ENCODE results near the gene LAMB4. TPM values are rescaled to one million over a fixed set of nuclear protein-coding genes. Genes with fewer than 3 reads are reported as not detected.

The LAMB4 gene
- total and polyA plus RNA-seq, 4 experiments from 2014 or later = not detected

DNA sequence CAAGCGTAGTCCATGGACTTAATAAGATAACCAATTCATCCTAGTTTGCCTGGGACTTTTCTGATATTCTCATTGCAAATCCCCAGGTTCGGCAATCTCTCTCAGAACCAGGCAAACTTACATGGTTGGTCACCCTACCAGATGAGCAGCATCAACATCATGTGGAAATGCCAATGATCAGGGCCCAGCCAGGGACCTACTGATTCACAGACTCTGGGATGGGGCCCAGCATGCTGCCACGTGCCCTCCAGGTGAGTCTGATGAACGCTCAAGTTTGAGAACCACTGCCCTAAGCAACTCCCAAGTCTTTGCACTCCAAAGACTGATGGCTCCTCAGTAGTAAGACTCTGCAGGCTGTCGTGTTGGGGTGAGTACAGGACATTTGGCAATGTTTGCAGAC is 2.7 kb downstream of the LAMB4 start:
- Histone ChIP-seq H3K27me3 (ENCODE audit: insufficient read depth, low read length) (no peaks in the 10 kb centered on the region), H3K9me3 (ENCODE audit: control insufficient read depth in 1 of 2, low read length in 2 of 2) (no peaks in the 10 kb centered on the region), H3K4me1 (ENCODE audit: insufficient read depth, low read length) (no peaks in the 10 kb centered on the region), H3K4me3 (ENCODE audit: low read length in 2 of 2) (no peak overlapping the region), H3K36me3 (ENCODE audit: insufficient read depth, low read length) (no peaks in the 10 kb centered on the region), H3K27ac (ENCODE audit: low read depth, low read length) (no peak overlapping the region)
- Mint-ChIP-seq H3K27ac (no peak overlapping the region), H3K36me3 (no peaks in the 10 kb centered on the region), H3K4me1 (no peaks in the 10 kb centered on the region), H3K27me3 (peaks cover 0 to 2% of the 10 kb centered on the region in 2 donors), H3K9me3 (no peaks in the 10 kb centered on the region), H3K4me3 (no peak overlapping the region)
- ChIA-PET POLR2A (ENCODE audit: partially characterized antibody) (no interaction called here), CTCF (ENCODE audit: partially characterized antibody) (no interaction called here)
- no peak for DNase-seq
- intact Hi-C loops (cut with micrococcal nuclease) = no loop called here

DNA sequence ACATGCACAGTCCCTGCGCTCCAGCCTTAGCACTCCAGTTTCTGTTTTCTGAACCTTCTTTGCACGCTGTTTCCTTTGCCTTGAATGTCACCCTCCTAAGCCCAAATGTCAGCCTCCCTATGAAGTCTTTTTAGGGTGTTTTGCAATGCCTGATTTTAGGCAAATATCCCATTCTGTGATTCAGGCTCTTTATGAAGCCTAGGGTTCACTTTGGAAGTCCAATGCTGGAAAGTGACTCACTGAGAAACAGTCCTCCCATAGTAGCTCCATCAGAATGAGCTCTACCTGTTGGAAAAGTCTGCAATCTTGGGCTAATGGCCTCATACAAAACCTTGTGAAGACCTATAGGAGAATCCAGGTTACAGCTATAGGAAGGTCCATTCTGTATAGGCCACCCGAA is 5.3 kb downstream of the LAMB4 start:
- H3K27ac ChIP-seq (ENCODE audit: low read depth, low read length) = no peak overlapping the region
- intact Hi-C loops (cut with micrococcal nuclease) = no loop called here
- Mint-ChIP-seq H3K4me1 (no peaks in the 10 kb centered on the region), H3K27me3 (peaks cover 0 to 2% of the 10 kb centered on the region in 2 donors), H3K36me3 (no peaks in the 10 kb centered on the region), H3K9me3 (no peaks in the 10 kb centered on the region), H3K27ac (peak overlapping the region in 1 of 7 donors; percentile 37), H3K4me3 (no peak overlapping the region)
- DNase-seq = no peak
- H3K27me3 ChIP-seq (ENCODE audit: insufficient read depth, low read length) = no peaks in the 10 kb centered on the region
- CTCF ChIA-PET (ENCODE audit: partially characterized antibody) = no interaction called here
- POLR2A ChIA-PET (ENCODE audit: partially characterized antibody) = no interaction called here
- no peaks in the 10 kb centered on the region for H3K4me1 ChIP-seq (ENCODE audit: insufficient read depth, low read length)
- no peaks in the 10 kb centered on the region for H3K9me3 ChIP-seq (ENCODE audit: control insufficient read depth in 1 of 2, low read length in 2 of 2)
- H3K4me3 ChIP-seq (ENCODE audit: low read length in 2 of 2) = no peak overlapping the region
- no peaks in the 10 kb centered on the region for H3K36me3 ChIP-seq (ENCODE audit: insufficient read depth, low read length)

DNA sequence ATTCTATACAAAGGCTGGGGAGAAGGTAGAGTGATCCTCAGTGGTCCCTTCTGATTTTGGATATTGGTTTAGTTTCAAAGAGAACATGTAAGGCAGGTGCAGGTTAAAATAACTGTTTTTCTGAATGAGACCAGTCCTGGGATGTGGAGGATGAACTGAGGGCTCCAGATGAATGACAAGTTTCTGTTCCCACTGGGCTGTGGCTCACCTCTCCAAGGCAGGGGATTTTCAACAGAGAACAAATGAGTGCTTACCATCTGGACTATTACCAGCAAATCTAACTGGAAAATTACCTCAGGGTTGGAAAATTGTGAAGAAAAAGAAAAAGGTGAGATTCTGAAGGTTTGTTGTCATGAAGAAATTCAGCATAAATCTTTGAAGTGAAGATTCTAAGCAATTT is 8.0 kb downstream of the LAMB4 start:
- Mint-ChIP-seq H3K27ac (no peak overlapping the region), H3K4me3 (no peak overlapping the region), H3K4me1 (no peaks in the 10 kb centered on the region), H3K9me3 (no peaks in the 10 kb centered on the region), H3K36me3 (no peaks in the 10 kb centered on the region), H3K27me3 (no peaks in the 10 kb centered on the region)
- Histone ChIP-seq H3K27me3 (ENCODE audit: insufficient read depth, low read length) (no peaks in the 10 kb centered on the region), H3K9me3 (ENCODE audit: control insufficient read depth in 1 of 2, low read length in 2 of 2) (no peaks in the 10 kb centered on the region), H3K4me3 (ENCODE audit: low read length in 2 of 2) (no peak overlapping the region), H3K4me1 (ENCODE audit: insufficient read depth, low read length) (no peaks in the 10 kb centered on the region), H3K36me3 (ENCODE audit: insufficient read depth, low read length) (no peaks in the 10 kb centered on the region), H3K27ac (ENCODE audit: low read depth, low read length) (no peak overlapping the region)
- no peak for DNase-seq
- CTCF ChIA-PET (ENCODE audit: partially characterized antibody) = no interaction called here
- POLR2A ChIA-PET (ENCODE audit: partially characterized antibody) = interaction anchor here (0.7 kb wide), 1 partner anchor 593 kb away, joined by 3 read pairs; no protein-coding TSS in a partner anchor
- intact Hi-C loops (cut with micrococcal nuclease) = no loop called here

DNA sequence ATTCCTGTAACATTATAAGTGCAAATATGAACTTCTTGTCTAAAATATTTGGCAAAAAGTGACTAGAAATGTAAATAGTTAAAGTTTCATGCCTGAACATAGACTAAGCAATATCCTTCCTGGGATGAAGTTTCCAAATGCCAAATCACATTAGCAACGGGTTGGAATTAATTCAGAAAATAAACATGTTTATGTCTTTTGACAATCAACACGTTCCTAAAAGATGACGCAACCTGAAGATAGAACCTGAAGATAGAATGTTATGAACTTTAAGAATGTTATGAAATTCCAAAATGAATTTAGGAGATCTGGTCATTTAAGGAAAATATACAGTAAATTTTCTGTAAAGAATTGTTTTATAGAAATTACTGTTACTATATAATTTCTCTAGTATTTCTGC is 9.2 kb downstream of the LAMB4 start:
- Mint-ChIP-seq H3K9me3 (no peaks in the 10 kb centered on the region), H3K36me3 (no peaks in the 10 kb centered on the region), H3K27ac (no peak overlapping the region), H3K27me3 (no peaks in the 10 kb centered on the region), H3K4me3 (no peak overlapping the region), H3K4me1 (no peaks in the 10 kb centered on the region)
- no peak for DNase-seq
- no peaks in the 10 kb centered on the region for H3K4me1 ChIP-seq (ENCODE audit: insufficient read depth, low read length)
- H3K9me3 ChIP-seq (ENCODE audit: control insufficient read depth in 1 of 2, low read length in 2 of 2) = no peaks in the 10 kb centered on the region
- no peaks in the 10 kb centered on the region for H3K36me3 ChIP-seq (ENCODE audit: insufficient read depth, low read length)
- intact Hi-C loops (cut with micrococcal nuclease) = no loop called here
- ChIA-PET POLR2A (ENCODE audit: partially characterized antibody) (no interaction called here), CTCF (ENCODE audit: partially characterized antibody) (no interaction called here)
- no peaks in the 10 kb centered on the region for H3K27me3 ChIP-seq (ENCODE audit: insufficient read depth, low read length)
- no peak overlapping the region for H3K27ac ChIP-seq (ENCODE audit: low read depth, low read length)
- no peak overlapping the region for H3K4me3 ChIP-seq (ENCODE audit: low read length in 2 of 2)

DNA sequence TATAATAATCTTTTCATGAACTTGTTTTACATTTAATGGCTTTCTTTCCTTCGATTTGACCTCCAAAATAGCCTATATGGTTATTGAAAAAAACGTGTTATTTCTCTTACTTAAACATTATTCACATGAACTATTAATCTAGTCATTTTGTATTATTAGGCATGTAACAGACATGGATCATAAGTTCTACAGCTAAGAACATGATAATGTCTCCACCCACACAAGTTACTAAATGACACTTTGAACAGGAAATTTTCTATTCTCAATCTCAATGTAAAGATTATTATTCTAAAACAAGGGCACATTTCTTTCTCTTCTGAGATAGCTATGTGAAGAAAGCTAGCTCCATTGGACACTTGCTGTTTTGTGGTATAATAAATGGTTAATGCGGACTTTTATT is 10.0 kb downstream of the LAMB4 start:
- H3K4me1 Mint-ChIP-seq = no peaks in the 10 kb centered on the region
- ChIA-PET CTCF (ENCODE audit: partially characterized antibody) (no interaction called here), POLR2A (ENCODE audit: partially characterized antibody) (no interaction called here)
- H3K36me3 Mint-ChIP-seq = no peaks in the 10 kb centered on the region
- H3K27me3 ChIP-seq (ENCODE audit: insufficient read depth, low read length) = no peaks in the 10 kb centered on the region
- no peaks in the 10 kb centered on the region for H3K27me3 Mint-ChIP-seq
- no peak overlapping the region for H3K4me3 Mint-ChIP-seq
- H3K9me3 ChIP-seq (ENCODE audit: control insufficient read depth in 1 of 2, low read length in 2 of 2) = no peaks in the 10 kb centered on the region
- no peaks in the 10 kb centered on the region for H3K9me3 Mint-ChIP-seq
- H3K4me1 ChIP-seq (ENCODE audit: insufficient read depth, low read length) = no peaks in the 10 kb centered on the region
- H3K4me3 ChIP-seq (ENCODE audit: low read length in 2 of 2) = no peak overlapping the region
- no peak overlapping the region for H3K27ac Mint-ChIP-seq
- no peak overlapping the region for H3K27ac ChIP-seq (ENCODE audit: low read depth, low read length)
- DNase-seq = no peak
- no peaks in the 10 kb centered on the region for H3K36me3 ChIP-seq (ENCODE audit: insufficient read depth, low read length)
- intact Hi-C loops (cut with micrococcal nuclease) = no loop called here

DNA sequence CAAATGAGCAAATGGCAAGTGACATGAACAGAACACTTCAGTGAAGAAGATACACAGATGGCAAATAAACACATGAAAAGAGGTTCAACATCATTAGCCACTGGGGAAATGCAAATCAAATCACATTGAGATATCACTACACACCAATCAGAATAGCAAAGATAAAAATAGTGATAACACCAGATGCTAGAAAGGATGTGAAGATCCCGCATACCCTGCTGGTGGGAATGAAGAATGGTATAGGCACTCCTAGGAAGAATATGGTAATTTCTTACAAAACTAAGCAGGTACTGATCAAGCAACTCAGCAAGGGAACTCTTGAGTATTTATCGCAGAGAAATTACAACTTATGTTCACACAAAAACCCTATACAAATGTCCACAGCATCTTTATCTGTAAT is 11.2 kb downstream of the LAMB4 start:
- H3K4me1 Mint-ChIP-seq = no peaks in the 10 kb centered on the region
- no peaks in the 10 kb centered on the region for H3K36me3 Mint-ChIP-seq
- no peaks in the 10 kb centered on the region for H3K9me3 Mint-ChIP-seq
- no peak for DNase-seq
- ChIA-PET POLR2A (ENCODE audit: partially characterized antibody) (no interaction called here), CTCF (ENCODE audit: partially characterized antibody) (no interaction called here)
- H3K4me3 ChIP-seq (ENCODE audit: low read length in 2 of 2) = no peak overlapping the region
- H3K27ac ChIP-seq (ENCODE audit: low read depth, low read length) = no peak overlapping the region
- H3K27ac Mint-ChIP-seq = no peak overlapping the region
- H3K27me3 Mint-ChIP-seq = no peaks in the 10 kb centered on the region
- no peak overlapping the region for H3K4me3 Mint-ChIP-seq
- no peaks in the 10 kb centered on the region for H3K9me3 ChIP-seq (ENCODE audit: control insufficient read depth in 1 of 2, low read length in 2 of 2)
- H3K4me1 ChIP-seq (ENCODE audit: insufficient read depth, low read length) = no peaks in the 10 kb centered on the region
- no peaks in the 10 kb centered on the region for H3K27me3 ChIP-seq (ENCODE audit: insufficient read depth, low read length)
- intact Hi-C loops (cut with micrococcal nuclease) = no loop called here
- no peaks in the 10 kb centered on the region for H3K36me3 ChIP-seq (ENCODE audit: insufficient read depth, low read length)

DNA sequence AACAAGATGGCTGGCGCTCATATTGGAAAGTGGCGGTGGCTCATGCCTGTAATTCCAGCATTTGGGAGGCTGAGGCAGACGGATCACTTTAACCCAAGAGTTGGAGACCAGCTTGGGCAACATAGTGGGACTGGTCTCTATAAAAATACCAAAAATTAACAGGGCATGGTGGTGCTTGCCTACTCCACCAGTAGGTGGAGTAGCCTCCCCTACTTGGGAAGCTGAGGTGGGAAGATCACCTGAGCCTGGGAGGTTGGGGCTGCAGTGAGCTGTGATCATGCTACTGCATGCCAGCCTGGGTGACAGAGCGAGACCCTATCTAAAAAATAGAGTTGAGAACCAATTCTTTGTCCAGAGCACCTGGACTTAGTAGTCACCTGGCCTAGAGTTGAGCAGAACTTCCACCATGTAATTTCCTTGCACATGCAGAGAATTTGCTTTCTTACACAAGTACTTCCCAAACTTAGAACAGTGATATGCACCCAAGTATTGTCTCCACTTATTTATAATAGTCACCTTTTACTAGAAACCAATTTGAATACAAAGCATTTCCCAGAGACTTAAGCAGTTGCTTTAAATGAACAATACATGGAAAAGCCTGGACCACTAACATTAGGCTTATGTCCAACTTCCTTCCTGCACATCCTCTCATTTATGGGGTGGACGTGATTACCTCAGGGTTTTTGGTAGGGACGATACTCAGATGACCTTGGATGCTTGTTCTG is 15.9 kb downstream of the LAMB4 start:
- intact Hi-C loops (cut with micrococcal nuclease) = no loop called here
- ChIA-PET POLR2A (ENCODE audit: partially characterized antibody) (no interaction called here), CTCF (ENCODE audit: partially characterized antibody) (interaction anchor here (0.7 to 1.5 kb wide), 3 partner anchors 10 to 33 kb away, joined by 3 to 5 read pairs (median 4); no protein-coding TSS in a partner anchor)
- Histone ChIP-seq H3K36me3 (ENCODE audit: insufficient read depth, low read length) (no peaks in the 10 kb centered on the region), H3K4me1 (ENCODE audit: insufficient read depth, low read length) (no peaks in the 10 kb centered on the region), H3K27me3 (ENCODE audit: insufficient read depth, low read length) (no peaks in the 10 kb centered on the region), H3K9me3 (ENCODE audit: control insufficient read depth in 1 of 2, low read length in 2 of 2) (no peaks in the 10 kb centered on the region), H3K27ac (ENCODE audit: low read depth, low read length) (no peak overlapping the region), H3K4me3 (ENCODE audit: low read length in 2 of 2) (no peak overlapping the region)
- Mint-ChIP-seq H3K4me3 (no peak overlapping the region), H3K36me3 (no peaks in the 10 kb centered on the region), H3K27me3 (no peaks in the 10 kb centered on the region), H3K4me1 (no peaks in the 10 kb centered on the region), H3K27ac (no peak overlapping the region), H3K9me3 (no peaks in the 10 kb centered on the region)
- DNase-seq = no peak

DNA sequence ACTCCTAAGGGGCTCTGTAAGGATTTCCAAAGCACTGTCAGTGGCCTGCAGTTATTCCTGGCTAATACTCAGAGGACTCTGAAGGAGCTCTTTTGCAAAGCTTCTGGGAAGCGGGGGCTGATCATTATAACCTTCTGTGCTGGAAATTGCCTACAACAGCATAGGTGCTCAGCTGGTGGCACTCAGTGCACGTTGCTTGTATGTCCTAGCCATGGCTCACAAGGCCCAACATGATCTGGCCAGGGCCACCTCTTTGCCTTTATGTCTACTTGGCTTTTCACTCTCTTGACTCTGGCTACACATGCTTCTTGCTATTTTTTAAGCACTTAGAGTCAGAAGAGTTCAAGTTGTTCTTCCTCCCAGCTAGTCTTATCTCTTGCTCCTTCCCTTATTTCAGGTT is 17.5 kb downstream of the LAMB4 start:
- Mint-ChIP-seq H3K27me3 (no peaks in the 10 kb centered on the region), H3K4me3 (no peak overlapping the region), H3K27ac (no peak overlapping the region), H3K36me3 (no peaks in the 10 kb centered on the region), H3K4me1 (no peaks in the 10 kb centered on the region), H3K9me3 (no peaks in the 10 kb centered on the region)
- no peaks in the 10 kb centered on the region for H3K9me3 ChIP-seq (ENCODE audit: control insufficient read depth in 1 of 2, low read length in 2 of 2)
- H3K27me3 ChIP-seq (ENCODE audit: insufficient read depth, low read length) = no peaks in the 10 kb centered on the region
- POLR2A ChIA-PET (ENCODE audit: partially characterized antibody) = no interaction called here
- CTCF ChIA-PET (ENCODE audit: partially characterized antibody) = no interaction called here
- intact Hi-C loops (cut with micrococcal nuclease) = no loop called here
- no peak overlapping the region for H3K4me3 ChIP-seq (ENCODE audit: low read length in 2 of 2)
- H3K4me1 ChIP-seq (ENCODE audit: insufficient read depth, low read length) = no peaks in the 10 kb centered on the region
- no peak overlapping the region for H3K27ac ChIP-seq (ENCODE audit: low read depth, low read length)
- DNase-seq = no peak
- no peaks in the 10 kb centered on the region for H3K36me3 ChIP-seq (ENCODE audit: insufficient read depth, low read length)

Data from CD4-positive, alpha-beta memory T cell (primary cell).